Epithelial cell of proximal tubule (primary cell): ENCODE results near the gene THSD7A. TPM values are rescaled to one million over a fixed set of nuclear protein-coding genes. Genes with fewer than 3 reads are reported as not detected.
A peak's percentile ranks its signal among the peaks of the same experiment; 100 is the strongest.

Experiments used
- DNase-seq: peaks from one replicate; pipeline ENCODE4 v3.0.0-alpha.2; 2011; ENCODE audit warnings: low read depth
- H3K4me3 ChIP-seq: 2 replicates; pipeline ENCODE4 v1.5.1; 2011; ENCODE audit warnings: low read depth, mild to moderate bottlenecking, low read length
- total RNA-seq: library from RNA; depleted of rRNA; stranded (reverse); fragments of >200 nt; gene quantifications from 2 replicates; pipeline ENCODE4 v1.2.3, GENCODE V29; 2015
- TF ChIP-seq, protein P1 (sequence below): conservative IDR thresholded peaks from 2 replicates; pipeline ENCODE4 v1.5.1; 2012; ENCODE audit warnings: low read depth, mild to moderate bottlenecking, low read length

Gene THSD7A
- total RNA-seq, 1 donor from 2014 or later: 2.0 TPM

DNA sequence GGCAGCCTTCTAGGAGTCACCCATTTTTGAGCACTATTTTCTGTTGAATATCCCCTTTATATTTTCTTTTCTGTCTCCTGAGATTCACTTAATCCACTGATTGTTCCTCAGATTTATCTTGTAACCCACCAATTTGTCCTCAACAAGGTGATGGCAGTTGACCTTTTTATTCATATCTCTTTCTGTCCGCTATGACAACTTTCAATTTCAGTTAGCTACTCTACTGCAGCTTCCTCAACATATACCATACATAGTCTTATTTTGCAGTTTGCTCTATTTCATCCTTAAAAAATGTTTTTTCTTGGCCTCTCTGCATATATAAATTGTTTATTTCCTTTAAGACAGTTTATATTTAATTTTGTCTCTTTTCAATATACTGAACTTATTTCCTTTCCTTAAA, 101.3 kb downstream of the THSD7A start:
- no peak overlapping the region for H3K4me3 ChIP-seq
- no peak for DNase-seq
- TF ChIP-seq, protein P1, sequence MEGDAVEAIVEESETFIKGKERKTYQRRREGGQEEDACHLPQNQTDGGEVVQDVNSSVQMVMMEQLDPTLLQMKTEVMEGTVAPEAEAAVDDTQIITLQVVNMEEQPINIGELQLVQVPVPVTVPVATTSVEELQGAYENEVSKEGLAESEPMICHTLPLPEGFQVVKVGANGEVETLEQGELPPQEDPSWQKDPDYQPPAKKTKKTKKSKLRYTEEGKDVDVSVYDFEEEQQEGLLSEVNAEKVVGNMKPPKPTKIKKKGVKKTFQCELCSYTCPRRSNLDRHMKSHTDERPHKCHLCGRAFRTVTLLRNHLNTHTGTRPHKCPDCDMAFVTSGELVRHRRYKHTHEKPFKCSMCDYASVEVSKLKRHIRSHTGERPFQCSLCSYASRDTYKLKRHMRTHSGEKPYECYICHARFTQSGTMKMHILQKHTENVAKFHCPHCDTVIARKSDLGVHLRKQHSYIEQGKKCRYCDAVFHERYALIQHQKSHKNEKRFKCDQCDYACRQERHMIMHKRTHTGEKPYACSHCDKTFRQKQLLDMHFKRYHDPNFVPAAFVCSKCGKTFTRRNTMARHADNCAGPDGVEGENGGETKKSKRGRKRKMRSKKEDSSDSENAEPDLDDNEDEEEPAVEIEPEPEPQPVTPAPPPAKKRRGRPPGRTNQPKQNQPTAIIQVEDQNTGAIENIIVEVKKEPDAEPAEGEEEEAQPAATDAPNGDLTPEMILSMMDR: no peak

DNA sequence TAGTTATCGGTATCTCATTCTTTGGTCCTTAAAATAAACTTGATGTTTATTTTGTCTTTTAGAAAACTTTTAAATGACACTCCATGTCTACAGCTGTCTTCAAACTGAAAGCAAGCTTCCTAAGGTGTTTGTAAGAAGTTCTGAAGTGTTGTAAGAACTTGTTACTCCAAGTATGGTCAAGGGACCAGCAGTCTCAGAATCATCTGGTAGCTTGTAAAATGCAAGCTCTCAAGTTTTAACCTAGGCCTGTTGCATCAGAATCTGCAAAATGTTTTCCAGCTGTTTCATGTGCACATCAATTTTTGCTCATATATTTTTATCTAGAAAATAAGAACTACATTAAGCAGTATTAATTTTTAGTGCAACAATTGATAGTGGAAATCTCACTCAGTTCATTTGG, 104.1 kb downstream of the THSD7A start:
- DNase-seq: no peak
- TF ChIP-seq, protein P1: no peak

DNA sequence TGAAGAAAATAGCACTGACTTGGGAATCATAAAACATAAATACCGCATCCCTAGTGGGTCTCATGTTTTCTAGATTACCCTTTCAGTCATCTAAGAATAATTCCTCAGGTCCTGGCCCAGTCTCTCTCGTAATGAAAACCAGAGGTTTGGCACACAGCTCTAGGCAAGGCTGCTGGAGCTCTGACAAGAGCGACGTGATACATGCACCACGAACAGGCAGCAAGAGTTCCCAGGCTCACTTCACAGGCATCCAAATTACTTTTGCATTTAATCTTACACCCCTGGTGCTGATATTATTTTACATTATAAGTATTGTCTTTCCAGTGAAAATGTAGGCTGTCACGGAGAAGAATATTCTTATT, 105.2 kb downstream of the THSD7A start:
- TF ChIP-seq, protein P1: no peak
- DNase-seq: no peak
- no peak overlapping the region for H3K4me3 ChIP-seq

More for the DNA sequence above, 104.1 kb downstream of the THSD7A start:
- no peak overlapping the region for H3K4me3 ChIP-seq

DNA sequence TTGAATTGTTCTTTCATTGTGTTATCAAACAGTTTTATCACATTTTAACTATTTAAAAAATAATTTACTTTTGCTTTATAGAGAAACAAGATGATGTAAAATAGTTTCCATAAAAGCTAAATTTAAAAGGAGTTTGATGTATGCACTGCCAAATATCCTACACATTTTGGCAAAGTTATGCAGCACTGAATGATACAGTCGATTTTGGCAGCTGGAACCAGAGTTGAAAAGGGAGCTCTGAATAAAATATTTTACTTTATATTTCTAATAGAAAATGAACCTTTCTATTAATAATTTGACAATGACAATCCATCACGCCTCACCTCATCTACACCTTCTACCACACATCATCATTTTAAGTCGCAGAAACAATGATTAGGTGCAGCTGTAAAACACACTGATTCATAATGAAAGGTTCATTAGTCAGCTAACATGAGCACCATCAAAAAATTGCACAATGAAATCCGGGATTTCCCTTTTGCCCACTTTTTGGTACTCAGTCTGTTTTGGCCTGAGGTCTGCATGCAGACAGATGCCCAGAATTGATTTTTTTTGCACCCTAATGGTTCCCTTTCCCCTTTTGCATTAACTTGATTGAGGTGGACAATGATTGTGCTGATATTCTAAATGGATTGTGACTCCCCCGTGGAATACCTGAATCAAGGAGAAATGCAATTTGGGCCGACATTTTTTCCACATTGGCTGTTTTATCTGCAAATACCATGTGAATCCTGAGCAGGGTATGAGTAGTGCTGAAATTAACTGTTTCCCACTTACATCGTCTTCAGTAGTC, 105.8 kb downstream of the THSD7A start:
- no peak overlapping the region for H3K4me3 ChIP-seq
- TF ChIP-seq, protein P1: no peak
- no peak for DNase-seq

DNA sequence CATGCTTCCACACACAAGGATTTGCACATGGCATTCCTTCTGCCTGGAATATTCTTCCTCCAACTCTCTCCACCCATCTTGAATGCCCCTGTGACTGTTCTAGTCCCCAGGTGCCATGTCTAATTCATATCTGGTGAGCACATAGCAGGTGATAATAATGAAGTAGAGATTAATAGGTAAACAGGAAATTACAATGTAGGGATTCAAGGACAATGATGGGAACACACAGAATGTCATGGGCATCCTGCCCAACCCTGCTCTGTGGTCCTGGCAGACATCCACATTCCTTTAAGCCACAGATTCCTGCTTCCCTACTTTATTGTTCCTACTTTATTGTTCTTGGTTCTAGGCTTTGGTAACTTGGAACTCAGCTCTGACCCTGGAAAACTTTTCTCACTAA, 115.8 kb downstream of the THSD7A start:
- peak; percentile 89 for DNase-seq
- no peak overlapping the region for H3K4me3 ChIP-seq
- TF ChIP-seq, protein P1: no peak

DNA sequence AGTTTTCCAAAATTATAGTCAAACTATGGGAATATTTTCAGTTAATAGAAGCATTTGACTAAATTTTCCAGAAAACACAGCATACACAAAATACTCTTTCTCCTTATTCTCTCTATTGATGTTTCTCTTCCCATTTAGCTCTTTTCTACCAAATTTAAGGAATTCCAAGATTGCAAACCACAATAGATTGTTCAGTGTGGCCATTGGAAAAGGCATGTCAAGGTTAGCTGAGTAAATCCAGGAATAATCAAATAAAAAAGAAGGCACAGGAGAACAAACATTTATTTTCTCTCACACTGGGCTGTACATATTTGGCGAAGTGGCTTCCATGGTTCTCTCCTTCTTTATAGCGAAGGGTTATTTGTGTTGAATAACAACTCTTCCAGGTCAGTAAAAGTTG, 117.3 kb downstream of the THSD7A start:
- H3K4me3 ChIP-seq: no peak overlapping the region
- DNase-seq: no peak
- TF ChIP-seq, protein P1: no peak

DNA sequence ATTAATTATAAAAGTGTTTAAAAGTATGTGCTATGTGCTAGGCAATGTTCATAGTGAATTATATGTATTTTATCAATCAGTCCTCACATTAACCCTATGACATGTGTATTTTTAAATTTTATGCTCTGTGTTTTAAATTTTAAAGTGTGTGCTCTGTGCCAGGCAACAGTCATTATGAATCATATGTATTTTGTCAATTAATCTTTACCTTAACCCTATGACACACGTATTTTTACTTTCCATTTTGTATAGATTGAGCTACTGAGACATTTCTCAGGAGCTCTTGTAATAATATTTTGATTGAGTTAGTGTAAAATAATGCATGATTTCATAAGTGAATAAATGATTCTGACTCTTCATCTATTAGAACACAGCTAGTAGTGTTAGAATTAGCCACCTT, 117.8 kb downstream of the THSD7A start:
- DNase-seq: no peak
- H3K4me3 ChIP-seq: no peak overlapping the region
- TF ChIP-seq, protein P1: no peak
